ENCODE data around the gene TTC13.
A peak's percentile ranks its signal among the peaks of the same experiment; 100 is the strongest.

The TTC13 gene

DNA sequence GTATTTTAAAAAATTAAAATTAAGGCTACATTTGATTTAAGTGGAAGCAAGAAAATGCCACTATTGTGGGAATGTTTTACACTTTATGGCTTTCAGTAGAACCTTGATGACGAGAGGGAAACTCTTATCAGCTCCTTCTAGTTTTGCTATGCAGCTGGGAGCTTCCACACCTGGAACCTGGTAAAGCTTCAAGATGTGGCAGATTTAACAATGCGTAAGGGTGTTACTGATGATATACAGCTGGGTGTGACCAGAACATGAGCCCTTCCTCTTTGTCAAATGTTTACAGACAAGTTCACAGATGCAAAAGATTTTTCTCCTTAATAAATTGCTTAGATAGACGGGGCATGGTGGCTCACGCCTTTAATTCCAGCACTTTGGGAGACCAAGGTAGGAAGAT lies 20.3 kb downstream of the TTC13 start:
- in situ Hi-C loops (cut with HindIII; ENCODE audit: low sequenced_read_pairs), result no loop called here
- TF ChIP-seq, protein P1, sequence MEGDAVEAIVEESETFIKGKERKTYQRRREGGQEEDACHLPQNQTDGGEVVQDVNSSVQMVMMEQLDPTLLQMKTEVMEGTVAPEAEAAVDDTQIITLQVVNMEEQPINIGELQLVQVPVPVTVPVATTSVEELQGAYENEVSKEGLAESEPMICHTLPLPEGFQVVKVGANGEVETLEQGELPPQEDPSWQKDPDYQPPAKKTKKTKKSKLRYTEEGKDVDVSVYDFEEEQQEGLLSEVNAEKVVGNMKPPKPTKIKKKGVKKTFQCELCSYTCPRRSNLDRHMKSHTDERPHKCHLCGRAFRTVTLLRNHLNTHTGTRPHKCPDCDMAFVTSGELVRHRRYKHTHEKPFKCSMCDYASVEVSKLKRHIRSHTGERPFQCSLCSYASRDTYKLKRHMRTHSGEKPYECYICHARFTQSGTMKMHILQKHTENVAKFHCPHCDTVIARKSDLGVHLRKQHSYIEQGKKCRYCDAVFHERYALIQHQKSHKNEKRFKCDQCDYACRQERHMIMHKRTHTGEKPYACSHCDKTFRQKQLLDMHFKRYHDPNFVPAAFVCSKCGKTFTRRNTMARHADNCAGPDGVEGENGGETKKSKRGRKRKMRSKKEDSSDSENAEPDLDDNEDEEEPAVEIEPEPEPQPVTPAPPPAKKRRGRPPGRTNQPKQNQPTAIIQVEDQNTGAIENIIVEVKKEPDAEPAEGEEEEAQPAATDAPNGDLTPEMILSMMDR (IDR thresholded peaks at IDR 0.05; ENCODE audit: low read depth, low read length), result no peak
- no peak overlapping the region for H3K4me3 ChIP-seq (ENCODE audit: low read depth, low read length)
- no peak for DNase-seq (ENCODE audit: low read depth, low spot score)

DNA sequence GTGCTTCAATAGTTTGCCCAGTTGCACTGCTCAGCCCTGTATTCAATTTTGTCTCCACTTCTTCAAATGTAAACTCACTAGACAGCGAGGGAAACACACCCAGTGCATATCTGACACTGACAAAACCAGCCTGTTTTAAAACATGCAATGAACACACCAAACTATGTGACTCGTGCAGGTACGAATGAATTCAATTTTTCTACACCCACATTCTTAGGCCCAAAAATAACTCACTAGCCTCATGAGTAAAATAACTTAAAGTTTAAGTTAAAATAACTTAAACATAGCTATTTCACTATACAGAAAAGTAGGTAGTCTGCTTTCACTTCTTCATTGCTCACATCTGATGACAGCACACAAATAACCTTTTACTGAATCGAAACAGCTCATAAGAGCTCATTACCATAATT lies 21.1 kb downstream of the TTC13 start:
- H3K4me3 ChIP-seq (ENCODE audit: low read depth, low read length), result no peak overlapping the region
- DNase-seq (ENCODE audit: low read depth, low spot score), result no peak
- in situ Hi-C loops (cut with HindIII; ENCODE audit: low sequenced_read_pairs), result no loop called here
- TF ChIP-seq, protein P1 (IDR thresholded peaks at IDR 0.05; ENCODE audit: low read depth, low read length), result no peak

DNA sequence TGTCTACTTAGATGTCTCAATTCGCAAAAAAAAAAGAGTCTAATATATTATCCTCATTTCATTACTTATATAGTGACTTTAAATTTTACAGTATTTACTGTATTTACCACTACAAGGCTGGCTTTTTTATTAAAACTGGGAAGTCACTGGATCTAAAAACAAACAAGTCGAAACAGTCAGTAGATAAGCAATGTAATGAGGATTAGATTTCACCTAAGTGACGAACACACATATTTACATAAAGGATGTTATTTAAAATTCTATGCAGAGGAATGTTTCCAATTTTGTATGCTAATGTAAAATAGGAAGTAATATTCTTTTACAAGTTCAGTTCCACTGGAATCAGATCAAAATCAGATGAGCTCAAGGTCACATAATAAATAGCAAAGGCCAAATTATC lies 28.3 kb downstream of the TTC13 start:
- in situ Hi-C loops (cut with HindIII; ENCODE audit: low sequenced_read_pairs), result no loop called here
- TF ChIP-seq, protein P1 (IDR thresholded peaks at IDR 0.05; ENCODE audit: low read depth, low read length), result no peak
- DNase-seq (ENCODE audit: low read depth, low spot score), result no peak
- H3K4me3 ChIP-seq (ENCODE audit: low read depth, low read length), result no peak overlapping the region

DNA sequence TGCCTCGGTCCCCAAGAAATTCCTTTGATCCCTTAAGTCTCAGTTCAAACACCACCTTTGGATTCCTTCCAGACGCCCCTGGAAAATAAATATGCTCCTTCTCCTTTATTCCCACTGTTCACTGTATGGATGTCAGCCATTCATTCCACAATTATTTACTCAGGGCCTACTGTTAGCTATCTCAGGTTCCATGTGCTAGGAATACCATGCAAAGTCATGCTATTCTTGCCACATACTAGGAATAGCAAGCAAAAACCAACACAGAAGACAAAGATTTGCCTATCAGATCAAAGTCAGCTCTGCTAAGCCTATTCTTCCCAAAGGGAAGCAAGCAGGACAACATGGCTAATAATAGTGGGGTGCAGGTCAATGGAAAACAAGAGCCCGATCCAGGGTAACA lies 29.8 kb downstream of the TTC13 start:
- in situ Hi-C loops (cut with HindIII; ENCODE audit: low sequenced_read_pairs), result no loop called here
- TF ChIP-seq, protein P1 (IDR thresholded peaks at IDR 0.05; ENCODE audit: low read depth, low read length), result no peak
- no peak for DNase-seq (ENCODE audit: low read depth, low spot score)
- H3K4me3 ChIP-seq (ENCODE audit: low read depth, low read length), result no peak overlapping the region

DNA sequence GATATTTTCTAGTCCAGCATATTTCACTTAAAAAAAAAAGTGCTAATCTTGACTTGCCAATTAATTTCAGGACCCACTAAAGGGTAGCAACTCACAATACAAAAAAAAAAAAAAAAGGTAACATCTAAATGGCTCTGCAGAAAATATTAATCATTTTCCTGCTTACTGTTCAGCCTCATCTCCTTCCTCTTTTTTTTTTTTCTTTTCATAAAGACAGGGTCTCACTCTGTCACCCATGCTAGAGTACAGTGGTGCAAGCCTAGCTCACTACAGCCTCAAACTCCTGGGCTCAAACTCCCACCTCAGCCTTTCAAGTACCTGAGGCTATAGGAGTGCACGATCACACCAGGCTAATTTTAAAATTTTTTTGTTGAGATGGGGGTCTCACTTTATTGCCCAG lies 30.4 kb downstream of the TTC13 start:
- in situ Hi-C loops (cut with HindIII; ENCODE audit: low sequenced_read_pairs), result no loop called here
- no peak overlapping the region for H3K4me3 ChIP-seq (ENCODE audit: low read depth, low read length)
- TF ChIP-seq, protein P1 (IDR thresholded peaks at IDR 0.05; ENCODE audit: low read depth, low read length), result no peak
- no peak for DNase-seq (ENCODE audit: low read depth, low spot score)

DNA sequence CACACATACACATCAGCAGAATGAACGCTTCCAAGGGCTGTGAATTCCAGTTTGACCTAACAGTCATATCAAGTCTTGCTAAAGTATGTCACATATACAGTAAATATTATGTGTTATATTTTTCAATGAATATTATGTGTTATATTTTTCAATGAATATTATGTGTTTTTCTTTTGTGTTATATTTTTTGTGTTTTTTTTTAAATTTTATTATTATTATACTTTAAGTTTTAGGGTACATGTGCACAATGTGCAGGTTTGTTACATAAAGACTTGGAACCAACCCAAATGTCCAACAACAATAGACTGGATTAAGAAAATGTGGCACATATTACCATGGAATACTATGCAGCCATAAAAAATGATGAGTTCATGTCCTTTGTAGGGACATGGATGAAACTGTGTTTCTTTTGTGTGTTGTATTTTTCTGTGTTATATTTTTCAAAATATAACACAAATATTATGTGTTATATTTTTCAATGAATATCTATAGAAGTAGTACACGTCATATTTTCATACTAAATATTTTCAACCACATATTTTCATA lies 35.5 kb downstream of the TTC13 start:
- TF ChIP-seq, protein P1 (IDR thresholded peaks at IDR 0.05; ENCODE audit: low read depth, low read length), result no peak
- no peak for DNase-seq (ENCODE audit: low read depth, low spot score)
- in situ Hi-C loops (cut with HindIII; ENCODE audit: low sequenced_read_pairs), result no loop called here
- no peak overlapping the region for H3K4me3 ChIP-seq (ENCODE audit: low read depth, low read length)

DNA sequence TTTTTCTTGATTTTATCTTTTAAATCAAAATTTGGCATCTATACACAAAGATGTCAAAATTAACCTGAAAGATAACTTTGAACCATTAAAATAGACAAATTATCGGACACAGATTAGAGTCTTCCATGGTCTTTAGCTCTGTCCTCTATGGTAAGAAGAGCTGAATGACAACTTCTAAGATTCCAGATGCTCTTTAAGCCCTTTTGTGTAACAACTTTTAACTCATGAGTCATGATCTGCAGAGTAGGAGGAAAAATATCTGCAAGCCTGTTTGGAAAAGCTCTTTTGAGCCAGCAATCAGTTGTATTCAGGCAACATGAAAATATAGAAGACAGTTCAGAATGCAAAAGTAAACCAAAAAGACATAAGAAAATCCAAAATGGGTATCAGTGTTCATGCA lies 37.8 kb downstream of the TTC13 start:
- in situ Hi-C loops (cut with HindIII; ENCODE audit: low sequenced_read_pairs), result no loop called here
- H3K4me3 ChIP-seq (ENCODE audit: low read depth, low read length), result no peak overlapping the region
- peak; percentile 17 for DNase-seq (ENCODE audit: low read depth, low spot score)

More for the DNA sequence above, 37.8 kb downstream of the TTC13 start:
- TF ChIP-seq, protein P1 (IDR thresholded peaks at IDR 0.05; ENCODE audit: low read depth, low read length), result no peak

Measured in astrocyte of the spinal cord (primary cell).